ENCODE results near the gene IL34. TPM values are rescaled to one million over a fixed set of nuclear protein-coding genes. Genes with fewer than 3 reads are reported as not detected.

IL34 gene
- polyA plus RNA-seq, 1 donor (not counting 4 experiments of a cell fraction or from before 2014, with no cell fraction given), result 0.08 TPM

DNA sequence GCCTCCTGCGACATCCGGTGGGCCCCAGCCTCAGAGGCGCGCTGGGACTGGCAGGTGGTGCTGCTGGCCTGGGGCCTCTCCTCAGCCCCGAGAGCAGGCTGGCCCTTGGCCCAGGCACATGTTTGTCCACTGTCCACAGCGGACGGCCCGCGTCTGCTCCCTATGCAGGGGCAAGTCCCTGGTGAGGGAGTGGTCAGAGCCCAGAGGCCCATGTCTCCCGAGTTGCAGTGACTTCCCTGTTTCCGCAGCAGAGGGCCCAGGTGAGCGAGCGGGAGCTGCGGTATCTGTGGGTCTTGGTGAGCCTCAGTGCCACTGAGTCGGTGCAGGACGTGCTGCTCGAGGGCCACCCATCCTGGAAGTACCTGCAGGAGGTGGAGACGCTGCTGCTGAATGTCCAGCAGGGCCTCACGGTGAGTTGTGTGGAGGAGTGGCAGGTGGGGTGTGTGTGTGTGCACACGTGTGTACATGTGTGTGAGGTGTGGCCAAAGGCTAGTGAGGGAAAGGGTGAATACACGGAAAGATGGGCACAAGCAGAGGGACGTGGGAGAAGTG lies 10.4 kb downstream of the IL34 start:
- Histone ChIP-seq H3K9me3 (ENCODE audit: control insufficient read depth, low read depth, low read length) (no peaks in the 10 kb centered on the region), H3K9ac (ENCODE audit: control insufficient read depth, extremely low read depth, insufficient read depth, low read length) (no peak overlapping the region), H3K4me2 (ENCODE audit: control insufficient read depth, extremely low read depth, insufficient read depth, low read depth, low read length) (no peak overlapping the region), H3K36me3 (ENCODE audit: control insufficient read depth in 2 of 2, extremely low read depth in 1 of 2, insufficient read depth in 2 of 2, low read length in 2 of 2) (no peaks in the 10 kb centered on the region), H3K79me2 (ENCODE audit: control insufficient read depth, insufficient read depth, low read length) (no peaks in the 10 kb centered on the region), H3K4me3 (ENCODE audit: control insufficient read depth in 2 of 3, extremely low read depth in 1 of 3, insufficient read depth in 2 of 3, low read depth in 1 of 3, low read length in 3 of 3) (no peak overlapping the region), H4K20me1 (ENCODE audit: control insufficient read depth, extremely low read depth, insufficient read depth, low read length) (no peaks in the 10 kb centered on the region), H3K4me1 (ENCODE audit: control insufficient read depth, extremely low read depth, insufficient read depth, low read length) (peaks cover 5% of the 10 kb centered on the region), H3K27me3 (ENCODE audit: control insufficient read depth, extremely low read depth, insufficient read depth, low read length) (no peaks in the 10 kb centered on the region), H3K27ac (ENCODE audit: control insufficient read depth, insufficient read depth, low read length) (no peak overlapping the region), H2AFZ (ENCODE audit: control insufficient read depth, low read length) (no peak overlapping the region), H3K9me1 (ENCODE audit: control insufficient read depth, extremely low read depth, insufficient read depth, low read length) (no peaks in the 10 kb centered on the region)
- FAIRE-seq (no peak), DNase-seq (ENCODE audit: low read depth, low spot score) (no peak)
- dilution Hi-C loops (cut with MboI; ENCODE audit: extremely low pct_ligation_motif_present, low sequenced_read_pairs), result no loop called here
- TF ChIP-seq CTCF (optimal IDR thresholded peaks at IDR 0.05 in 1 of 3, IDR thresholded peaks at IDR 0.05 in 1 of 3, conservative IDR thresholded peaks at IDR 0.05 in 1 of 3; ENCODE audit: extremely low read depth in 1 of 3, insufficient read depth in 2 of 3, low read length in 3 of 3), result peak in 1 of 3 experiments; percentile 14
- TF ChIP-seq EZH2 (IDR thresholded peaks at IDR 0.05; ENCODE audit: low read length), result no peak

- H3K9me1 ChIP-seq (ENCODE audit: control insufficient read depth, extremely low read depth, insufficient read depth, low read length), result no peaks in the 10 kb centered on the region
- no peak overlapping the region for H3K9ac ChIP-seq (ENCODE audit: control insufficient read depth, extremely low read depth, insufficient read depth, low read length)
- no peaks in the 10 kb centered on the region for H4K20me1 ChIP-seq (ENCODE audit: control insufficient read depth, extremely low read depth, insufficient read depth, low read length)
- no peak for FAIRE-seq
- H2AFZ ChIP-seq (ENCODE audit: control insufficient read depth, low read length), result no peak overlapping the region
- H3K36me3 ChIP-seq (ENCODE audit: control insufficient read depth in 2 of 2, extremely low read depth in 1 of 2, insufficient read depth in 2 of 2, low read length in 2 of 2), result no peaks in the 10 kb centered on the region
- dilution Hi-C loops (cut with MboI; ENCODE audit: extremely low pct_ligation_motif_present, low sequenced_read_pairs), result no loop called here
- no peak overlapping the region for H3K4me2 ChIP-seq (ENCODE audit: control insufficient read depth, extremely low read depth, insufficient read depth, low read depth, low read length)
- TF ChIP-seq CTCF (optimal IDR thresholded peaks at IDR 0.05 in 1 of 3, IDR thresholded peaks at IDR 0.05 in 1 of 3, conservative IDR thresholded peaks at IDR 0.05 in 1 of 3; ENCODE audit: extremely low read depth in 1 of 3, insufficient read depth in 2 of 3, low read length in 3 of 3) (no peak), EZH2 (IDR thresholded peaks at IDR 0.05; ENCODE audit: low read length) (no peak)
- no peak overlapping the region for H3K4me3 ChIP-seq (ENCODE audit: control insufficient read depth in 2 of 3, extremely low read depth in 1 of 3, insufficient read depth in 2 of 3, low read depth in 1 of 3, low read length in 3 of 3)
- no peak overlapping the region for H3K27ac ChIP-seq (ENCODE audit: control insufficient read depth, insufficient read depth, low read length)
- no peak for DNase-seq (ENCODE audit: low read depth, low spot score)
- no peaks in the 10 kb centered on the region for H3K27me3 ChIP-seq (ENCODE audit: control insufficient read depth, extremely low read depth, insufficient read depth, low read length)
- no peaks in the 10 kb centered on the region for H3K9me3 ChIP-seq (ENCODE audit: control insufficient read depth, low read depth, low read length)
- no peaks in the 10 kb centered on the region for H3K79me2 ChIP-seq (ENCODE audit: control insufficient read depth, insufficient read depth, low read length)
- peaks cover 5% of the 10 kb centered on the region for H3K4me1 ChIP-seq (ENCODE audit: control insufficient read depth, extremely low read depth, insufficient read depth, low read length)
These were observed 11.6 kb downstream of the IL34 start for GRCh38 chr16:70657956-70658355.
